IMR-90 (cell line): ENCODE data around the gene FJX1. TPM values are rescaled to one million over a fixed set of nuclear protein-coding genes. Genes with fewer than 3 reads are reported as not detected.

Experiments
- ATAC-seq: fragments of 200-7000 bp; cut with Tn5 transposase; 2 replicates; pipeline ENCODE4 v1.9.1; 2020; ENCODE audit warnings: low read depth, mild to moderate bottlenecking, moderate library complexity
- BruUV-seq: library from RNA; stranded (reverse); fragments of 400-500 nt; replicated peaks from 2 replicates; lab custom pipeline; 2021; lab: Mats Ljungman, UMichigan
- CTCF ChIA-PET: fragments of 300-600 bp; formaldehyde crosslinking; extraction: SDS; loops from one replicate; lab custom pipeline; 2021; ENCODE audit warnings: antibody characterized with exemption; lab: Yijun Ruan, JAX
- POLR2A ChIA-PET: fragments of 300-600 bp; sonication (Branson Sonifier 250); formaldehyde crosslinking; loops from one replicate; lab custom pipeline; 2022; ENCODE audit warnings: antibody characterized with exemption; ENCODE audit not compliant: unreplicated experiment; lab: Charles Lee
- DNase-seq: peaks from one replicate; pipeline ENCODE4 v3.0.0; 2013
- H2AFZ ChIP-seq: replicated peaks from 2 replicates; pipeline ENCODE3; 2013; ENCODE audit warnings: low read length, mild to moderate bottlenecking; ENCODE audit not compliant: poor library complexity
- H2AK5ac ChIP-seq: 2 replicates; pipeline ENCODE4 v1.6.1; 2013; ENCODE audit warnings: low read depth, low read length, inconsistent platforms
- H2AK9ac ChIP-seq: replicated peaks from 2 replicates; pipeline ENCODE3; 2013; ENCODE audit warnings: mild to moderate bottlenecking, low read depth, low read length, moderate library complexity; ENCODE audit not compliant: poor library complexity
- H2BK120ac ChIP-seq: 2 replicates; pipeline ENCODE4 v1.6.1; 2013; ENCODE audit warnings: low read depth, low read length, inconsistent platforms
- H2BK15ac ChIP-seq: 3 replicates; pipeline ENCODE4 v1.6.1; 2013; ENCODE audit warnings: low read depth, low read length, inconsistent platforms
- H2BK20ac ChIP-seq: 2 replicates; pipeline ENCODE4 v1.6.1; 2013; ENCODE audit warnings: low read depth, mild to moderate bottlenecking, inconsistent platforms, low read length, moderate library complexity
- H2BK5ac ChIP-seq: 2 replicates; pipeline ENCODE4 v1.6.1; 2013; ENCODE audit warnings: mild to moderate bottlenecking, low read depth, low read length, inconsistent platforms; ENCODE audit not compliant: poor library complexity, severe bottlenecking
- H3K14ac ChIP-seq: replicated peaks from 2 replicates; pipeline ENCODE4 v1.6.1; 2013; ENCODE audit warnings: low read depth, low read length, inconsistent platforms
- H3K18ac ChIP-seq: 2 replicates; pipeline ENCODE4 v1.6.1; 2013; ENCODE audit warnings: low read depth, low read length, control low read depth
- H3K23ac ChIP-seq: 2 replicates; pipeline ENCODE4 v1.6.1; 2013; ENCODE audit warnings: low read depth, low read length, inconsistent platforms
- H3K27ac ChIP-seq: 2 replicates; pipeline ENCODE4 v1.5.1; 2013; ENCODE audit warnings: mild to moderate bottlenecking, control low read depth, low read length; ENCODE audit not compliant: insufficient read depth
- H3K27me3 ChIP-seq: 2 replicates; pipeline ENCODE4 v1.6.1; 2013; ENCODE audit warnings: low read length; ENCODE audit not compliant: control insufficient read depth, insufficient read depth
- H3K36me3 ChIP-seq: 2 replicates; pipeline ENCODE4 v1.6.1; 2013; ENCODE audit warnings: low read length, mixed read lengths; ENCODE audit not compliant: control insufficient read depth, insufficient read depth
- H3K4ac ChIP-seq: 2 replicates; pipeline ENCODE4 v1.6.1; 2013; ENCODE audit warnings: low read depth, low read length, inconsistent platforms
- H3K4me1 ChIP-seq: 2 replicates; pipeline ENCODE4 v1.6.1; 2013; ENCODE audit warnings: low read length, mixed read lengths; ENCODE audit not compliant: control insufficient read depth, insufficient read depth
- H3K4me2 ChIP-seq: 2 replicates; pipeline ENCODE4 v1.6.1; 2013; ENCODE audit warnings: low read depth, mild to moderate bottlenecking, control low read depth, low read length, moderate library complexity
- H3K4me3 ChIP-seq: 2 replicates; pipeline ENCODE4 v1.5.1; 2013; ENCODE audit warnings: low read depth, mild to moderate bottlenecking, control low read depth, low read length, moderate library complexity; ENCODE audit not compliant: insufficient read depth
- H3K56ac ChIP-seq: 2 replicates; pipeline ENCODE4 v1.6.1; 2013; ENCODE audit warnings: low read length, inconsistent platforms; ENCODE audit not compliant: insufficient read depth; ENCODE audit errors: extremely low read depth
- H3K79me1 ChIP-seq, 2 experiments: 2 replicates each; pipeline ENCODE4 v1.6.1; 2013; ENCODE audit warnings: low read length in 2 of 2, inconsistent platforms in 1 of 2, low read depth in 1 of 2
- H3K9ac ChIP-seq: 2 replicates; pipeline ENCODE4 v1.6.1; 2013; ENCODE audit warnings: low read depth, low read length, control low read depth
- H3K9me1 ChIP-seq: 2 replicates; pipeline ENCODE4 v1.6.1; 2013; ENCODE audit warnings: low read length, inconsistent platforms; ENCODE audit not compliant: insufficient read depth
- H3K9me3 ChIP-seq: 2 replicates; pipeline ENCODE4 v1.6.1; 2013; ENCODE audit warnings: low read length; ENCODE audit not compliant: control insufficient read depth, insufficient read depth
- H4K20me1 ChIP-seq: 2 replicates; pipeline ENCODE4 v1.6.1; 2013; ENCODE audit warnings: low read length, inconsistent platforms; ENCODE audit not compliant: insufficient read depth
- H4K5ac ChIP-seq: 2 replicates; pipeline ENCODE4 v1.6.1; 2013; ENCODE audit warnings: mild to moderate bottlenecking, low read depth, low read length, control low read depth
- H4K8ac ChIP-seq, 2 experiments: 2 replicates each; pipeline ENCODE4 v1.6.1; 2013; ENCODE audit warnings: low read depth in 2 of 2, low read length in 2 of 2, control low read depth in 1 of 2, inconsistent platforms in 1 of 2
- H4K91ac ChIP-seq: 2 replicates; pipeline ENCODE4 v1.6.1; 2013; ENCODE audit warnings: low read depth, low read length, inconsistent platforms; ENCODE audit not compliant: insufficient read depth
- MXI1 ChIP-seq: IDR thresholded peaks from 2 replicates; pipeline ENCODE4 v1.6.1; 2012; ENCODE audit warnings: low read depth, mild to moderate bottlenecking, low read length, moderate library complexity, borderline replicate concordance
- WGBS, 2 experiments: methylation state at CpG; one replicate each; pipeline versions ENCODE4 v1.1.5 to v1.1.7; 2013; ENCODE audit warnings: missing lambda C conversion rate in 2 of 2; ENCODE audit not compliant: insufficient read length in 1 of 2; ENCODE audit errors: extremely low coverage in 2 of 2; 5-methylcytosine and 5-hydroxymethylcytosine counted together
- dilution Hi-C: fragments of 300-500 bp; cut with HindIII; formaldehyde crosslinking; loops from one replicate; pipeline ENCODE4 v1.14.3; 2018; ENCODE audit warnings: low sequenced_read_pairs; ENCODE audit not compliant: unreplicated experiment
- in situ Hi-C: fragments of 300-500 bp; cut with MboI; formaldehyde crosslinking; loops from 3 replicates; pipeline ENCODE4 v1.14.3; 2019; ENCODE audit warnings: low sequenced_read_pairs, inconsistent platforms, mixed read lengths
- intact Hi-C: fragments of 100-400 bp; cut with micrococcal nuclease; formaldehyde crosslinking; loops from 2 replicates; pipeline ENCODE4 v1.10.0; 2022
- polyA plus RNA-seq, 3 experiments: library from polyadenylated mRNA; depleted of rRNA; stranded (reverse); fragments of >200 nt; gene quantifications; 2 replicates each; pipeline ENCODE4 v1.2.3, GENCODE V29; 2012; ENCODE audit warnings: low replicate concordance in 1 of 3
- total RNA-seq: library from RNA; depleted of rRNA; stranded (reverse); fragments of >200 nt; gene quantifications from 2 replicates; pipeline ENCODE4 v1.2.3, GENCODE V29; 2012
- TF ChIP-seq, protein P1 (sequence below): conservative IDR thresholded peaks from 2 replicates; pipeline ENCODE4 v1.5.1; 2012; ENCODE audit warnings: mild to moderate bottlenecking, low read depth, low read length, improper control_type of control experiment

FJX1 gene
- total and polyA plus RNA-seq, 2 of the 4 experiments (the other 2 are of a cell fraction), result 8.4 to 11.2 TPM

- no peaks in the 10 kb centered on the region for H3K27me3 ChIP-seq
- dilution Hi-C loops (no loop called here), in situ Hi-C loops (loop anchor here (5.0 to 25.0 kb wide), 3 partner anchors 515 to 842 kb away; no protein-coding TSS in a partner anchor), intact Hi-C loops (loop anchor here (5.0 to 10.0 kb wide), 6 partner anchors 57 to 532 kb away; partner anchors contain the start of gene LDLRAD3)
- peak overlapping the region; percentile 97 for H3K14ac ChIP-seq
- peak overlapping the region; percentile 69 for H2BK120ac ChIP-seq
- H3K4me2 ChIP-seq, result peak overlapping the region; percentile 87
- CTCF ChIA-PET, result interaction anchor here (1.0 to 1.9 kb wide), 3 partner anchors 144 to 512 kb away, joined by 3 to 16 read pairs (median 4); no protein-coding TSS in a partner anchor
- H3K56ac ChIP-seq, result peak overlapping the region; percentile 67; the same call in 1 of the 2 replicates
- H2AK5ac ChIP-seq, result peak overlapping the region; percentile 61
- WGBS, 2 experiments, result 6% methylated on average over 14 of the region's 33 CpGs; no CpG with 5 or more reads in 1 of the 2 experiments
- peak overlapping the region; percentile 26 for H4K5ac ChIP-seq
- DNase-seq (peak; percentile 45), ATAC-seq (no peak)
- peak overlapping the region; percentile 50 for H3K18ac ChIP-seq
- H4K20me1 ChIP-seq, result no peaks in the 10 kb centered on the region; the same call in 1 of the 2 replicates
- peak overlapping the region; percentile 61 for H3K9ac ChIP-seq
- POLR2A ChIA-PET, result no interaction called here
- peak overlapping the region; percentile 96 for H2AK9ac ChIP-seq
- peak overlapping the region; percentile 81 to 83 for H4K8ac ChIP-seq
- peak overlapping the region; percentile 95 for H3K23ac ChIP-seq
- H3K4ac ChIP-seq, result peak overlapping the region; percentile 94
- peak overlapping the region; percentile 76 for H3K27ac ChIP-seq
- H3K79me1 ChIP-seq, result peaks cover 14 to 35% of the 10 kb centered on the region in 2 experiments
- H3K4me1 ChIP-seq, result peaks cover 15% of the 10 kb centered on the region
- BruUV-seq, result TSS peak; percentile 54
- H2BK5ac ChIP-seq, result peak overlapping the region; percentile 82
- H2AFZ ChIP-seq, result peak overlapping the region; percentile 80
- no peak for TF ChIP-seq MXI1
- TF ChIP-seq, protein P1, sequence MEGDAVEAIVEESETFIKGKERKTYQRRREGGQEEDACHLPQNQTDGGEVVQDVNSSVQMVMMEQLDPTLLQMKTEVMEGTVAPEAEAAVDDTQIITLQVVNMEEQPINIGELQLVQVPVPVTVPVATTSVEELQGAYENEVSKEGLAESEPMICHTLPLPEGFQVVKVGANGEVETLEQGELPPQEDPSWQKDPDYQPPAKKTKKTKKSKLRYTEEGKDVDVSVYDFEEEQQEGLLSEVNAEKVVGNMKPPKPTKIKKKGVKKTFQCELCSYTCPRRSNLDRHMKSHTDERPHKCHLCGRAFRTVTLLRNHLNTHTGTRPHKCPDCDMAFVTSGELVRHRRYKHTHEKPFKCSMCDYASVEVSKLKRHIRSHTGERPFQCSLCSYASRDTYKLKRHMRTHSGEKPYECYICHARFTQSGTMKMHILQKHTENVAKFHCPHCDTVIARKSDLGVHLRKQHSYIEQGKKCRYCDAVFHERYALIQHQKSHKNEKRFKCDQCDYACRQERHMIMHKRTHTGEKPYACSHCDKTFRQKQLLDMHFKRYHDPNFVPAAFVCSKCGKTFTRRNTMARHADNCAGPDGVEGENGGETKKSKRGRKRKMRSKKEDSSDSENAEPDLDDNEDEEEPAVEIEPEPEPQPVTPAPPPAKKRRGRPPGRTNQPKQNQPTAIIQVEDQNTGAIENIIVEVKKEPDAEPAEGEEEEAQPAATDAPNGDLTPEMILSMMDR, result 0 out of 2 replicates have a peak, but pooled peaks have one; percentile 5
- H3K9me3 ChIP-seq, result no peaks in the 10 kb centered on the region
- peaks cover 14% of the 10 kb centered on the region for H3K9me1 ChIP-seq
- peak overlapping the region; percentile 58 for H4K91ac ChIP-seq
- H2BK15ac ChIP-seq, result peak overlapping the region; percentile 35; the same call in 2 of the 3 replicates
- H3K4me3 ChIP-seq, result peak overlapping the region; percentile 67
- H2BK20ac ChIP-seq, result peak overlapping the region; percentile 77
- no peaks in the 10 kb centered on the region for H3K36me3 ChIP-seq
Measured at GRCh38 chr11:35619855-35620640, 1.8 kb downstream of the FJX1 start.
